HepG2 (cell line): Measurements from ENCODE around the gene ADCY7. TPM values are rescaled to one million over a fixed set of nuclear protein-coding genes. Genes with fewer than 3 reads are reported as not detected.

ENCODE experiments used
- ADNP ChIP-seq: sonication (generic); formaldehyde crosslinking; IDR thresholded peaks from 2 replicates; pipeline ENCODE4 v1.4.0; 2020; ENCODE audit warnings: missing genetic modification reagents
- BRCA1 ChIP-seq: sonication (generic); formaldehyde crosslinking; IDR thresholded peaks from 2 replicates; pipeline ENCODE4 v1.4.0; 2020; ENCODE audit warnings: missing genetic modification reagents
- ELF3 ChIP-seq: IDR thresholded peaks from 2 replicates; pipeline ENCODE4 v1.6.1; 2016; ENCODE audit warnings: missing genetic modification reagents, missing compliant biosample characterization
- EP300 ChIP-seq, 3 experiments: sonication (generic) in 1 of 3; formaldehyde crosslinking in 1 of 3; IDR thresholded peaks; 2 replicates each; pipeline versions ENCODE4 v1.5.1 to v1.6.1; 2011 to 2020; ENCODE audit warnings: low read depth in 2 of 3, low read length in 2 of 3, borderline replicate concordance in 1 of 3, improper control_type of control experiment in 1 of 3, mild to moderate bottlenecking in 1 of 3, missing genetic modification reagents in 1 of 3, moderate library complexity in 1 of 3
- ESRRA ChIP-seq: sonication (generic); formaldehyde crosslinking; IDR thresholded peaks from 2 replicates; pipeline ENCODE4 v1.5.1; 2020; ENCODE audit warnings: mild to moderate bottlenecking, low read depth, missing genetic modification reagents
- FOXO1 ChIP-seq: sonication (generic); formaldehyde crosslinking; IDR thresholded peaks from 2 replicates; pipeline ENCODE4 v1.4.0; 2020; ENCODE audit warnings: missing genetic modification reagents
- HOXA5 ChIP-seq: sonication (generic); formaldehyde crosslinking; IDR thresholded peaks from 2 replicates; pipeline ENCODE4 v1.4.0; 2020; ENCODE audit warnings: missing genetic modification reagents
- HOXA7 ChIP-seq: sonication (generic); formaldehyde crosslinking; IDR thresholded peaks from 2 replicates; pipeline ENCODE4 v1.8.1; 2022; ENCODE audit warnings: mild to moderate bottlenecking, missing genetic modification reagents, moderate library complexity
- JUNB ChIP-seq: sonication (generic); formaldehyde crosslinking; IDR thresholded peaks from 2 replicates; pipeline ENCODE4 v1.8.0; 2022; ENCODE audit warnings: missing genetic modification reagents, mild to moderate bottlenecking, borderline replicate concordance
- KAT8 ChIP-seq: IDR thresholded peaks from 2 replicates; pipeline ENCODE4 v1.6.1; 2016; ENCODE audit warnings: missing genetic modification reagents, missing compliant biosample characterization
- LCORL ChIP-seq, 2 experiments: fragments of 450-650 bp in 1 of 2; sonication (generic) in 1 of 2; formaldehyde crosslinking in 1 of 2; IDR thresholded peaks; 2 replicates each; pipeline versions ENCODE4 v1.5.0 to v1.6.1; 2017 to 2020; ENCODE audit warnings: antibody characterized with exemption in 1 of 2, missing genetic modification reagents in 1 of 2
- NONO ChIP-seq, 2 experiments: fragments of 450-650 bp in 1 of 2; sonication (generic) in 1 of 2; formaldehyde crosslinking in 1 of 2; IDR thresholded peaks in 1 of 2; conservative IDR thresholded peaks in 1 of 2; 2 replicates each; pipeline versions ENCODE4 v1.6.1 to v1.8.0; 2017 to 2022; ENCODE audit warnings: mild to moderate bottlenecking in 1 of 2, missing genetic modification reagents in 1 of 2, moderate library complexity in 1 of 2
- NR2F2 ChIP-seq: IDR thresholded peaks from 2 replicates; pipeline ENCODE4 v1.6.1; 2012; ENCODE audit warnings: low read depth, inconsistent platforms, borderline replicate concordance
- ONECUT2 ChIP-seq: sonication (generic); formaldehyde crosslinking; IDR thresholded peaks from 2 replicates; pipeline ENCODE4 v1.4.0; 2020; ENCODE audit warnings: missing genetic modification reagents
- SALL1 ChIP-seq: sonication (generic); formaldehyde crosslinking; IDR thresholded peaks from 2 replicates; pipeline ENCODE4 v1.8.0; 2022; ENCODE audit warnings: mild to moderate bottlenecking, missing genetic modification reagents
- SKI ChIP-seq: fragments of 450-650 bp; IDR thresholded peaks from one replicate; pipeline ENCODE4 v1.6.1; 2018; ENCODE audit warnings: mild to moderate bottlenecking; ENCODE audit not compliant: partially characterized antibody
- SP5 ChIP-seq: IDR thresholded peaks from 2 replicates; pipeline ENCODE4 v1.6.1; 2016; ENCODE audit warnings: low read depth, borderline replicate concordance
- TEAD3 ChIP-seq: optimal IDR thresholded peaks from 2 replicates; pipeline ENCODE3; 2016; ENCODE audit warnings: borderline replicate concordance
- ZFX ChIP-seq: sonication (generic); formaldehyde crosslinking; IDR thresholded peaks from 2 replicates; pipeline ENCODE4 v1.4.0; 2020; ENCODE audit warnings: mild to moderate bottlenecking, low read depth, missing genetic modification reagents, moderate library complexity
- ZNF205 ChIP-seq: IDR thresholded peaks from 2 replicates; pipeline ENCODE4 v1.6.1; 2018; ENCODE audit warnings: missing biosample characterization, missing genetic modification reagents
- ZNF441 ChIP-seq: sonication (generic); formaldehyde crosslinking; IDR thresholded peaks from 2 replicates; pipeline ENCODE4 v1.7.0; 2021; ENCODE audit warnings: missing genetic modification reagents, borderline replicate concordance
- ZNF720 ChIP-seq: sonication (generic); formaldehyde crosslinking; IDR thresholded peaks from 2 replicates; pipeline ENCODE4 v1.4.0; 2020; ENCODE audit warnings: missing genetic modification reagents
- ZNF780A ChIP-seq: sonication (generic); formaldehyde crosslinking; IDR thresholded peaks from 2 replicates; pipeline ENCODE4 v1.8.0; 2022; ENCODE audit warnings: mild to moderate bottlenecking, missing genetic modification reagents, moderate library complexity
- polyA plus RNA-seq, 8 experiments: library from polyadenylated mRNA; depleted of rRNA in 3 of 8; stranded (reverse) in 7 of 8; unstranded in 1 of 8; fragments of >200 nt; fragmentation: Illumina TruSeq in 4 of 8; extraction: Trizol in 4 of 8; gene quantifications; 2 replicates each; pipeline versions ENCODE4 v1.2.1 to v1.2.3, GENCODE V29; 2011 to 2016; ENCODE audit warnings: low read depth in 4 of 8, missing spikeins in 1 of 8, mixed read lengths in 1 of 8; ENCODE audit not compliant: insufficient read depth in 1 of 8
- total RNA-seq, 5 experiments: library from RNA; depleted of rRNA; stranded (reverse); fragments of >200 nt; fragmentation: Illumina TruSeq; extraction: Trizol; gene quantifications; 2 replicates each; pipeline ENCODE4 v1.2.3, GENCODE V29; 2016; ENCODE audit warnings: low read depth in 1 of 5
- TF ChIP-seq, protein P1 (sequence below): sonication (generic); formaldehyde crosslinking; IDR thresholded peaks from 2 replicates; pipeline ENCODE4 v1.9.0; 2021; ENCODE audit warnings: missing genetic modification reagents, mild to moderate bottlenecking, borderline replicate concordance
- TF ChIP-seq, protein P2 (sequence below): sonication (generic); formaldehyde crosslinking; IDR thresholded peaks from 2 replicates; pipeline ENCODE4 v1.5.0; 2020; ENCODE audit warnings: missing genetic modification reagents
- TF ChIP-seq, protein P3 (sequence below): sonication (generic); formaldehyde crosslinking; IDR thresholded peaks from 2 replicates; pipeline ENCODE4 v1.5.0; 2020; ENCODE audit warnings: missing genetic modification reagents

ADCY7 gene
- total and polyA plus RNA-seq, 2 of the 13 experiments (the other 11 are each of a cell fraction or from before 2014, with no cell fraction given), result 2.2 to 4.3 TPM

DNA sequence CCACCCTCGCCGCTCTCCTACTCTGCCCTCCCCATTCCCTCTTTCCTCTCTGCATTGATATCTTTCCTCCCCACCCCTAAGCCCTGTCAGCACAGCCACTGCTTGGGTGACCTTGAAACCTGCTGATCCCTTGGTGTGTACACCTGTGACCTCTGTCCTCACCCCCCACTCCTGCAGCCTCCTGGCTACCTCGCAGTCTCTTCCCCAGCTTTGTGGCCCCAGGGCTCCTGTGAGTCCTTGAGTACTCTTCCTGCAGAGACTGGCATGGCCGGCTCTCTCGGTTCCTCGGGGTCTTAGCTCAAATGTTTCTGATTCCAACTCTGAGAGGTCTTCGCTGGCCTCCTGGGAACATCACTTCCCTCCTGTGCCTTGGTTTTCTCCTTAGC, 31.7 kb downstream of the ADCY7 start (continued):
- no peak for TF ChIP-seq ZNF780A (CRISPR knock-in tag)
- TF ChIP-seq ADNP (CRISPR knock-in tag), result no peak
- TF ChIP-seq, protein P1, sequence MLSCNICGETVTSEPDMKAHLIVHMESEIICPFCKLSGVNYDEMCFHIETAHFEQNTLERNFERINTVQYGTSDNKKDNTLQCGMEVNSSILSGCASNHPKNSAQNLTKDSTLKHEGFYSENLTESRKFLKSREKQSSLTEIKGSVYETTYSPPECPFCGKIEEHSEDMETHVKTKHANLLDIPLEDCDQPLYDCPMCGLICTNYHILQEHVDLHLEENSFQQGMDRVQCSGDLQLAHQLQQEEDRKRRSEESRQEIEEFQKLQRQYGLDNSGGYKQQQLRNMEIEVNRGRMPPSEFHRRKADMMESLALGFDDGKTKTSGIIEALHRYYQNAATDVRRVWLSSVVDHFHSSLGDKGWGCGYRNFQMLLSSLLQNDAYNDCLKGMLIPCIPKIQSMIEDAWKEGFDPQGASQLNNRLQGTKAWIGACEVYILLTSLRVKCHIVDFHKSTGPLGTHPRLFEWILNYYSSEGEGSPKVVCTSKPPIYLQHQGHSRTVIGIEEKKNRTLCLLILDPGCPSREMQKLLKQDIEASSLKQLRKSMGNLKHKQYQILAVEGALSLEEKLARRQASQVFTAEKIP (CRISPR knock-in tag), result no peak
- TF ChIP-seq FOXO1 (CRISPR knock-in tag), result peak; percentile 74; the same call in 1 of the 2 replicates
- 0 out of 2 replicates have a peak, but pooled peaks have one; percentile 34 for TF ChIP-seq ELF3 (CRISPR knock-in tag)
- TF ChIP-seq ESRRA (CRISPR knock-in tag), result peak; percentile 98
- 0 out of 2 replicates have a peak, but pooled peaks have one; percentile 8 for TF ChIP-seq ZNF205 (CRISPR knock-in tag)
- TF ChIP-seq ZNF441 (CRISPR knock-in tag), result 0 out of 2 replicates have a peak, but pooled peaks have one; percentile 12
- TF ChIP-seq SALL1 (CRISPR knock-in tag), result peak; percentile 76
- TF ChIP-seq LCORL (IDR thresholded peaks at IDR 0.05), result no peak
- peak; percentile 68; the same call in 1 of the 2 replicates for TF ChIP-seq LCORL (CRISPR knock-in tag; IDR thresholded peaks at IDR 0.05)
- peak; percentile 57; the same call in 1 of the 2 replicates for TF ChIP-seq HOXA5 (CRISPR knock-in tag)
- TF ChIP-seq NONO (IDR thresholded peaks at IDR 0.05), result no peak
- TF ChIP-seq NONO (CRISPR knock-in tag; conservative IDR thresholded peaks at IDR 0.05), result peak; percentile 86
- TF ChIP-seq, protein P2, sequence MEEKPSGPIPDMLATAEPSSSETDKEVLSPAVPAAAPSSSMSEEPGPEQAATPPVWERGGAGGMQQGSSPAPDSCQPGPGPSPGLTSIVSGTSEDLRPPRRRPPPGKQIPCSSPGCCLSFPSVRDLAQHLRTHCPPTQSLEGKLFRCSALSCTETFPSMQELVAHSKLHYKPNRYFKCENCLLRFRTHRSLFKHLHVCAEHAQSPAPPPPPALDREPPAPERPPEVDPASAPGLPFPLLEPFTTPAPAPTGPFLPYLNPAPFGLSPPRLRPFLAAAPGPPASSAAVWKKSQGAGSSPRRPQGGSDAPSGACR (CRISPR knock-in tag), result peak; percentile 93; the same call in 1 of the 2 replicates
- 0 out of 2 replicates have a peak, but pooled peaks have one; percentile 9 for TF ChIP-seq BRCA1 (CRISPR knock-in tag)
- TF ChIP-seq EP300 (IDR thresholded peaks at IDR 0.05; ENCODE audit: low read depth in 2 of 2, low read length in 2 of 2), result peak in 1 of 2 experiments; percentile 46; a peak in 1 of 4 replicates
- no peak for TF ChIP-seq EP300 (CRISPR knock-in tag; IDR thresholded peaks at IDR 0.05; ENCODE audit: borderline replicate concordance)
- TF ChIP-seq SP5, result peak; percentile 35; the same call in 1 of the 2 replicates
- TF ChIP-seq ONECUT2 (CRISPR knock-in tag), result peak; percentile 24; the same call in 1 of the 2 replicates
- TF ChIP-seq ZNF720 (CRISPR knock-in tag), result no peak
- no peak for TF ChIP-seq JUNB (CRISPR knock-in tag)
- TF ChIP-seq, protein P3, sequence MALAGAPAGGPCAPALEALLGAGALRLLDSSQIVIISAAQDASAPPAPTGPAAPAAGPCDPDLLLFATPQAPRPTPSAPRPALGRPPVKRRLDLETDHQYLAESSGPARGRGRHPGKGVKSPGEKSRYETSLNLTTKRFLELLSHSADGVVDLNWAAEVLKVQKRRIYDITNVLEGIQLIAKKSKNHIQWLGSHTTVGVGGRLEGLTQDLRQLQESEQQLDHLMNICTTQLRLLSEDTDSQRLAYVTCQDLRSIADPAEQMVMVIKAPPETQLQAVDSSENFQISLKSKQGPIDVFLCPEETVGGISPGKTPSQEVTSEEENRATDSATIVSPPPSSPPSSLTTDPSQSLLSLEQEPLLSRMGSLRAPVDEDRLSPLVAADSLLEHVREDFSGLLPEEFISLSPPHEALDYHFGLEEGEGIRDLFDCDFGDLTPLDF, result no peak
- no peak for TF ChIP-seq HOXA7 (CRISPR knock-in tag)
- no peak for TF ChIP-seq SKI
- TF ChIP-seq KAT8 (CRISPR knock-in tag), result 0 out of 2 replicates have a peak, but pooled peaks have one; percentile 19
- peak; percentile 81; the same call in 1 of the 2 replicates for TF ChIP-seq NR2F2
- TF ChIP-seq TEAD3 (CRISPR knock-in tag), result peak; percentile 70
- TF ChIP-seq ZFX (CRISPR knock-in tag), result peak; percentile 3; the same call in 1 of the 2 replicates
